ENCODE data around the gene THRSP. TPM values are rescaled to one million over a fixed set of nuclear protein-coding genes. Genes with fewer than 3 reads are reported as not detected.
"Not testable (repeated sequence)": the region's sequence is repeated elsewhere in the genome, so short reads cannot be mapped to it uniquely, and the experiment has no call there.

THRSP gene
- total RNA-seq (2014; rRNA removed; shearing (Covaris generic); ENCODE audit: low replicate concordance) = not detected in 2 replicates

GRCh38 chr11:78063440-78064181 lies at the start of gene THRSP:
TSS of gene THRSP (plus strand) at chr11:78063861. CDS start at chr11:78063882, 21 bp downstream.
- H3K9me3 ChIP-seq (ENCODE audit: low read length) = no peaks in the 10 kb centered on the region
- no peaks in the 10 kb centered on the region for H3K79me2 ChIP-seq (ENCODE audit: low read length)
- H3K4me1 ChIP-seq (ENCODE audit: low read length) = no peaks in the 10 kb centered on the region
- H3K9ac ChIP-seq (ENCODE audit: low read length) = no peak within 1 kb of the TSS
- no peak within 1 kb of the TSS for H3K4me3 ChIP-seq (ENCODE audit: low read length)
- no peak for DNase-seq
- no peaks in the 10 kb centered on the region for H3K9me2 ChIP-seq (replicated peaks; ENCODE audit: insufficient read depth, low read length)
- no peaks in the 10 kb centered on the region for H3K36me3 ChIP-seq (ENCODE audit: insufficient read depth, low read length)
- H3K4me2 ChIP-seq (ENCODE audit: low read depth, low read length, poor library complexity, severe bottlenecking) = no peak within 1 kb of the TSS
- H4K20me1 ChIP-seq (ENCODE audit: insufficient read depth, low read depth, low read length) = no peaks in the 10 kb centered on the region
- no peak within 1 kb of the TSS for H2AFZ ChIP-seq (ENCODE audit: low read length)
- H3K27ac ChIP-seq (ENCODE audit: low read length) = no peak within 1 kb of the TSS
- H3K27me3 ChIP-seq (ENCODE audit: low read length) = no peaks in the 10 kb centered on the region

- not testable (repeated sequence) for DNase-seq; H3K4me3 ChIP-seq (ENCODE audit: low read length); H3K4me1 ChIP-seq (ENCODE audit: low read length); H4K20me1 ChIP-seq (ENCODE audit: insufficient read depth, low read depth, low read length); H3K79me2 ChIP-seq (ENCODE audit: low read length); H3K9me3 ChIP-seq (ENCODE audit: low read length); H3K27me3 ChIP-seq (ENCODE audit: low read length); H3K9me2 ChIP-seq (replicated peaks; ENCODE audit: insufficient read depth, low read length); H2AFZ ChIP-seq (ENCODE audit: low read length); H3K9ac ChIP-seq (ENCODE audit: low read length); H3K36me3 ChIP-seq (ENCODE audit: insufficient read depth, low read length); H3K27ac ChIP-seq (ENCODE audit: low read length); H3K4me2 ChIP-seq (ENCODE audit: low read depth, low read length, poor library complexity, severe bottlenecking)
Measured at GRCh38 chr11:78014937-78015520, 48.6 kb upstream of the THRSP start.

GRCh38 chr11:78015878-78016277 lies 47.8 kb upstream of the THRSP start:
- H3K27me3 ChIP-seq (ENCODE audit: low read length) = no peaks in the 10 kb centered on the region
- no peaks in the 10 kb centered on the region for H3K9me2 ChIP-seq (replicated peaks; ENCODE audit: insufficient read depth, low read length)
- H3K27ac ChIP-seq (ENCODE audit: low read length) = no peak overlapping the region
- no peak overlapping the region for H3K9ac ChIP-seq (ENCODE audit: low read length)
- peaks cover 8% of the 10 kb centered on the region for H3K4me1 ChIP-seq (ENCODE audit: low read length)
- no peak for DNase-seq
- H3K4me2 ChIP-seq (ENCODE audit: low read depth, low read length, poor library complexity, severe bottlenecking) = no peak overlapping the region
- no peaks in the 10 kb centered on the region for H3K9me3 ChIP-seq (ENCODE audit: low read length)
- no peaks in the 10 kb centered on the region for H4K20me1 ChIP-seq (ENCODE audit: insufficient read depth, low read depth, low read length)
- no peak overlapping the region for H3K4me3 ChIP-seq (ENCODE audit: low read length)
- H2AFZ ChIP-seq (ENCODE audit: low read length) = no peak overlapping the region
- H3K36me3 ChIP-seq (ENCODE audit: insufficient read depth, low read length) = no peaks in the 10 kb centered on the region
- H3K79me2 ChIP-seq (ENCODE audit: low read length) = no peaks in the 10 kb centered on the region

- Histone ChIP-seq H3K9ac (ENCODE audit: low read length) (no peak overlapping the region), H3K79me2 (ENCODE audit: low read length) (no peaks in the 10 kb centered on the region), H2AFZ (ENCODE audit: low read length) (no peak overlapping the region), H3K36me3 (ENCODE audit: insufficient read depth, low read length) (no peaks in the 10 kb centered on the region), H3K4me1 (ENCODE audit: low read length) (peaks cover 8% of the 10 kb centered on the region), H3K9me3 (ENCODE audit: low read length) (no peaks in the 10 kb centered on the region), H3K9me2 (replicated peaks; ENCODE audit: insufficient read depth, low read length) (no peaks in the 10 kb centered on the region), H3K27ac (ENCODE audit: low read length) (no peak overlapping the region), H3K27me3 (ENCODE audit: low read length) (no peaks in the 10 kb centered on the region), H4K20me1 (ENCODE audit: insufficient read depth, low read depth, low read length) (no peaks in the 10 kb centered on the region), H3K4me3 (ENCODE audit: low read length) (no peak overlapping the region), H3K4me2 (ENCODE audit: low read depth, low read length, poor library complexity, severe bottlenecking) (no peak overlapping the region)
- DNase-seq = no peak
Measured at GRCh38 chr11:78019808-78020207, 43.9 kb upstream of the THRSP start.

GRCh38 chr11:78020246-78020645 lies 43.4 kb upstream of the THRSP start:
- Histone ChIP-seq H3K27ac (ENCODE audit: low read length) (no peak overlapping the region), H3K9ac (ENCODE audit: low read length) (no peak overlapping the region), H3K9me3 (ENCODE audit: low read length) (no peaks in the 10 kb centered on the region), H2AFZ (ENCODE audit: low read length) (no peak overlapping the region), H3K4me2 (ENCODE audit: low read depth, low read length, poor library complexity, severe bottlenecking) (no peak overlapping the region), H3K27me3 (ENCODE audit: low read length) (no peaks in the 10 kb centered on the region), H3K36me3 (ENCODE audit: insufficient read depth, low read length) (no peaks in the 10 kb centered on the region), H3K79me2 (ENCODE audit: low read length) (no peaks in the 10 kb centered on the region), H3K4me3 (ENCODE audit: low read length) (no peak overlapping the region), H4K20me1 (ENCODE audit: insufficient read depth, low read depth, low read length) (no peaks in the 10 kb centered on the region), H3K9me2 (replicated peaks; ENCODE audit: insufficient read depth, low read length) (no peaks in the 10 kb centered on the region), H3K4me1 (ENCODE audit: low read length) (peaks cover 8% of the 10 kb centered on the region)
- no peak for DNase-seq

- Histone ChIP-seq H3K9ac (ENCODE audit: low read length) (no peak overlapping the region), H3K4me2 (ENCODE audit: low read depth, low read length, poor library complexity, severe bottlenecking) (no peak overlapping the region)
Measured at GRCh38 chr11:78021611-78022010, 42.0 kb upstream of the THRSP start.

GRCh38 chr11:78022397-78023396 lies 41.0 kb upstream of the THRSP start, which contains the start of gene KCTD14:
TSS of gene KCTD14 (minus strand) at chr11:78023276. CDS start at chr11:78023249, 27 bp downstream.
- H3K9ac ChIP-seq (ENCODE audit: low read length) = no peak within 1 kb of the TSS

More at GRCh38 chr11:78021611-78022010, 42.0 kb upstream of the THRSP start:
- H3K27me3 ChIP-seq (ENCODE audit: low read length) = no peaks in the 10 kb centered on the region
- no peaks in the 10 kb centered on the region for H4K20me1 ChIP-seq (ENCODE audit: insufficient read depth, low read depth, low read length)
- H3K9me2 ChIP-seq (replicated peaks; ENCODE audit: insufficient read depth, low read length) = no peaks in the 10 kb centered on the region
- no peak overlapping the region for H3K27ac ChIP-seq (ENCODE audit: low read length)
- no peaks in the 10 kb centered on the region for H3K4me1 ChIP-seq (ENCODE audit: low read length)
- H2AFZ ChIP-seq (ENCODE audit: low read length) = no peak overlapping the region
- no peak for DNase-seq
- H3K36me3 ChIP-seq (ENCODE audit: insufficient read depth, low read length) = no peaks in the 10 kb centered on the region
- H3K79me2 ChIP-seq (ENCODE audit: low read length) = no peaks in the 10 kb centered on the region
- H3K9me3 ChIP-seq (ENCODE audit: low read length) = no peaks in the 10 kb centered on the region
- no peak overlapping the region for H3K4me3 ChIP-seq (ENCODE audit: low read length)

GRCh38 chr11:78023426-78023825 lies 40.2 kb upstream of the THRSP start:
- Histone ChIP-seq H3K4me1 (ENCODE audit: low read length) (no peaks in the 10 kb centered on the region), H3K36me3 (ENCODE audit: insufficient read depth, low read length) (no peaks in the 10 kb centered on the region), H3K9me3 (ENCODE audit: low read length) (no peaks in the 10 kb centered on the region), H3K9me2 (replicated peaks; ENCODE audit: insufficient read depth, low read length) (no peaks in the 10 kb centered on the region), H3K27ac (ENCODE audit: low read length) (no peak overlapping the region), H4K20me1 (ENCODE audit: insufficient read depth, low read depth, low read length) (no peaks in the 10 kb centered on the region), H3K9ac (ENCODE audit: low read length) (no peak overlapping the region), H3K4me2 (ENCODE audit: low read depth, low read length, poor library complexity, severe bottlenecking) (no peak overlapping the region), H3K27me3 (ENCODE audit: low read length) (no peaks in the 10 kb centered on the region), H3K79me2 (ENCODE audit: low read length) (no peaks in the 10 kb centered on the region), H2AFZ (ENCODE audit: low read length) (no peak overlapping the region), H3K4me3 (ENCODE audit: low read length) (no peak overlapping the region)
- DNase-seq = no peak

More at GRCh38 chr11:78022397-78023396, 41.0 kb upstream of the THRSP start, which contains the start of gene KCTD14:
- Histone ChIP-seq H3K4me3 (ENCODE audit: low read length) (no peak within 1 kb of the TSS), H3K4me1 (ENCODE audit: low read length) (no peaks in the 10 kb centered on the region), H3K9me2 (replicated peaks; ENCODE audit: insufficient read depth, low read length) (no peaks in the 10 kb centered on the region), H4K20me1 (ENCODE audit: insufficient read depth, low read depth, low read length) (no peaks in the 10 kb centered on the region), H2AFZ (ENCODE audit: low read length) (no peak within 1 kb of the TSS), H3K9me3 (ENCODE audit: low read length) (no peaks in the 10 kb centered on the region), H3K79me2 (ENCODE audit: low read length) (no peaks in the 10 kb centered on the region), H3K36me3 (ENCODE audit: insufficient read depth, low read length) (no peaks in the 10 kb centered on the region), H3K27ac (ENCODE audit: low read length) (no peak within 1 kb of the TSS), H3K4me2 (ENCODE audit: low read depth, low read length, poor library complexity, severe bottlenecking) (no peak within 1 kb of the TSS), H3K27me3 (ENCODE audit: low read length) (no peaks in the 10 kb centered on the region)
- DNase-seq = no peak

Measured in Karpas-422 (cell line).